ENCODE measurements around the gene C16orf46. TPM values are rescaled to one million over a fixed set of nuclear protein-coding genes. Genes with fewer than 3 reads are reported as not detected.

Gene C16orf46
- total RNA-seq, 1 experiment from 2014 or later, result 2.0 TPM

GRCh38 chr16:81117436-81117835 lies 40.4 kb upstream of the C16orf46 start:
- H3K27me3 ChIP-seq (ENCODE audit: insufficient read depth, low read length), result no peaks in the 10 kb centered on the region
- H3K18ac ChIP-seq (ENCODE audit: insufficient read length, low read depth, low read length), result no peak overlapping the region
- H2BK15ac ChIP-seq (ENCODE audit: low read depth, low read length), result no peak overlapping the region
- H4K91ac ChIP-seq (ENCODE audit: insufficient read length, low read depth, low read length), result no peak overlapping the region
- H3K27me3 Mint-ChIP-seq (ENCODE audit: low read depth), result peaks cover 4% of the 10 kb centered on the region
- no peak overlapping the region for H3K27ac ChIP-seq (ENCODE audit: insufficient read length, low read depth, low read length)
- no peak overlapping the region for H2BK12ac ChIP-seq (ENCODE audit: insufficient read length, low read depth, low read length)
- H3K79me2 ChIP-seq (ENCODE audit: insufficient read depth, low read length), result no peaks in the 10 kb centered on the region
- no peak overlapping the region for H2AK5ac ChIP-seq (ENCODE audit: insufficient read length, low read length)
- DNase-seq, result no peak
- no peak overlapping the region for H4K5ac ChIP-seq (ENCODE audit: insufficient read length, low read depth, low read length)
- H3K56ac ChIP-seq (ENCODE audit: insufficient read length, low read depth, low read length), result no peak overlapping the region
- no peak overlapping the region for H4K8ac ChIP-seq (replicated peaks; ENCODE audit: insufficient read length, low read depth, low read length)
- H3K4me2 ChIP-seq (ENCODE audit: insufficient read depth, insufficient read length, low read length), result no peak overlapping the region
- no peaks in the 10 kb centered on the region for H3K4me1 Mint-ChIP-seq
- no peaks in the 10 kb centered on the region for H3K79me1 ChIP-seq (ENCODE audit: insufficient read depth, low read depth, low read length, poor library complexity, severe bottlenecking)
- no peaks in the 10 kb centered on the region for H3K9me3 ChIP-seq (ENCODE audit: control insufficient read depth, low read depth, low read length)
- H2BK20ac ChIP-seq (ENCODE audit: low read depth, low read length, poor library complexity, severe bottlenecking), result no peak overlapping the region
- no peak overlapping the region for H3T11ph ChIP-seq (ENCODE audit: low read length)
- H3K36me3 Mint-ChIP-seq (ENCODE audit: insufficient read depth in 1 of 3, low read depth in 3 of 3), result no peaks in the 10 kb centered on the region
- no peak overlapping the region for H2AFZ ChIP-seq (ENCODE audit: low read length)
- H3K4me3 Mint-ChIP-seq, result no peak overlapping the region
- TF ChIP-seq CTCF (conservative IDR thresholded peaks at IDR 0.05), result no peak
- no peaks in the 10 kb centered on the region for H4K20me1 ChIP-seq (ENCODE audit: control insufficient read depth, insufficient read depth, insufficient read length)
- H3K4me1 ChIP-seq (ENCODE audit: insufficient read depth, low read length), result no peaks in the 10 kb centered on the region
- no peak overlapping the region for H2BK120ac ChIP-seq (ENCODE audit: low read depth, low read length, poor library complexity, severe bottlenecking)
- no peak overlapping the region for H2BK5ac ChIP-seq (ENCODE audit: insufficient read length, low read length)
- no CpG with 5 or more reads among the region's 11 CpGs for WGBS (ENCODE audit: extremely low coverage, insufficient read length, low lambda C conversion rate)
- H3K9ac ChIP-seq (ENCODE audit: extremely low read depth, insufficient read length, low read length), result no peak overlapping the region
- H3K27ac Mint-ChIP-seq, result no peak overlapping the region
- no peaks in the 10 kb centered on the region for H3K9me3 Mint-ChIP-seq
- no peak overlapping the region for H3K14ac ChIP-seq (ENCODE audit: insufficient read depth, low read length)
- no peak overlapping the region for H3K4ac ChIP-seq (ENCODE audit: low read depth, low read length)
- H3K23me2 ChIP-seq (ENCODE audit: insufficient read length, low read depth, low read length, poor library complexity, severe bottlenecking), result no peaks in the 10 kb centered on the region
- H3K23ac ChIP-seq (ENCODE audit: insufficient read length, low read depth, low read length), result no peak overlapping the region
